GM06990 (cell line): ENCODE measurements around the gene MICAL2.

Source experiments
- DNase-seq: peaks from one replicate; pipeline ENCODE4 v3.0.0-alpha.2; 2011; ENCODE audit not compliant: insufficient read length; ENCODE audit errors: extremely low read depth
- H3K27me3 ChIP-seq: replicated peaks from 2 replicates; pipeline ENCODE4 v1.6.0; 2011; ENCODE audit warnings: low read length; ENCODE audit not compliant: control insufficient read depth, insufficient read depth
- H3K36me3 ChIP-seq: 2 replicates; pipeline ENCODE4 v1.5.1; 2011; ENCODE audit warnings: low read length; ENCODE audit not compliant: control insufficient read depth, insufficient read depth
- H3K4me3 ChIP-seq: replicated peaks from 2 replicates; pipeline ENCODE4 v1.5.1; 2011; ENCODE audit warnings: low read depth, mild to moderate bottlenecking, control low read depth, low read length
- TF ChIP-seq, protein P1 (sequence below): IDR thresholded peaks from 2 replicates; pipeline ENCODE4 v1.5.1; 2011; ENCODE audit warnings: low read length, control low read depth, mild to moderate bottlenecking, inconsistent platforms; ENCODE audit not compliant: insufficient read depth, poor library complexity, severe bottlenecking

Gene MICAL2

DNA sequence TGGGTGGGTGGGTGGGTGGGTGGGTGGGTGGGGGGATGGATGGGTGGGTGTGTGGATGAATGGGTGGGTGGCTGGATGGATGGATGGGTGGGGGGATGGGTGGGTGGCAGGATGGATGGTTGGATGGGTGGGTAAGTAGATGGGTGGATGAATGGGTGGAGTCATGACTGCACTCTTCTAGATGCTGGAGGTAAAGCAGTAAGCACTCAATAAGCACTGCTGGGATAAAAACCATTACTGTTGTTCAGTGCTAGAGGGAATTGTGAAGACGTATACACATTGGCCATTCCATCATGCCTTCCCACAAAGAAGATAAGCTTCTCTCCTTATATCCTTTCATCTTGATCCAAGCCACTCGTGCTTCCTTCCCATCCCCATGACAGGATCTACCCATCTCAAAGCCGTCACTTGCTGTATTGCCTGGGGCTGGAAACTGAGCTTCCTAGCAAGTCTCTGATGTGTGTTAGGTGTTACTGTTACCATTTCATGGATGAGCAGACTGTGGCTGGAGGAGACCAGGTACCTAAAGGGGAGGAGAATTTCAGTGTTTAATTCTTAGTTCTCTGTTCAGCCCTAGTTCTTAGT, 74.8 kb downstream of the MICAL2 start:
- H3K27me3 ChIP-seq, result no peaks in the 10 kb centered on the region
- no peaks in the 10 kb centered on the region for H3K36me3 ChIP-seq
- DNase-seq, result no peak
- TF ChIP-seq, protein P1, sequence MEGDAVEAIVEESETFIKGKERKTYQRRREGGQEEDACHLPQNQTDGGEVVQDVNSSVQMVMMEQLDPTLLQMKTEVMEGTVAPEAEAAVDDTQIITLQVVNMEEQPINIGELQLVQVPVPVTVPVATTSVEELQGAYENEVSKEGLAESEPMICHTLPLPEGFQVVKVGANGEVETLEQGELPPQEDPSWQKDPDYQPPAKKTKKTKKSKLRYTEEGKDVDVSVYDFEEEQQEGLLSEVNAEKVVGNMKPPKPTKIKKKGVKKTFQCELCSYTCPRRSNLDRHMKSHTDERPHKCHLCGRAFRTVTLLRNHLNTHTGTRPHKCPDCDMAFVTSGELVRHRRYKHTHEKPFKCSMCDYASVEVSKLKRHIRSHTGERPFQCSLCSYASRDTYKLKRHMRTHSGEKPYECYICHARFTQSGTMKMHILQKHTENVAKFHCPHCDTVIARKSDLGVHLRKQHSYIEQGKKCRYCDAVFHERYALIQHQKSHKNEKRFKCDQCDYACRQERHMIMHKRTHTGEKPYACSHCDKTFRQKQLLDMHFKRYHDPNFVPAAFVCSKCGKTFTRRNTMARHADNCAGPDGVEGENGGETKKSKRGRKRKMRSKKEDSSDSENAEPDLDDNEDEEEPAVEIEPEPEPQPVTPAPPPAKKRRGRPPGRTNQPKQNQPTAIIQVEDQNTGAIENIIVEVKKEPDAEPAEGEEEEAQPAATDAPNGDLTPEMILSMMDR, result no peak
- no peak overlapping the region for H3K4me3 ChIP-seq

DNA sequence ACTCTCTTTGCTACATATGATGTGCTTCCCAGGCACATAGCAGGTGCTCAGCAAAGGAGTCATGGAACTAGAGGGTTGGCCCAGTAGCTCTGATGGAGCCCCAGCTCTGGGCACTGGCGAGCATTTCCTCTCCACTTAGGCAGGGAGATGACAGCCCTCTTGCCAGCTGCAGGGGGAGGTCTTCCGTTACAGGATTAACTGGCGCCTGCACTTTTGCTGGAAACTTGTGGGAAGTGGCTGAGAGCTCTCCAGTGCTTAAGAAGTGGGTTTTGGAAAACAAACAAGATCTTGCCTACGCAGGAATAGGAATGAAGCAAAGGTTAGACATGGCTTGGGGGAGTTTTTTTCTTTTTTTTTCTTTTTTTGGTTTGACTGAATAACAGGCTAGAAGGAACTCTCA, 75.5 kb downstream of the MICAL2 start:
- DNase-seq, result no peak
- Histone ChIP-seq H3K27me3 (no peaks in the 10 kb centered on the region), H3K36me3 (no peaks in the 10 kb centered on the region), H3K4me3 (no peak overlapping the region)
- TF ChIP-seq, protein P1, result no peak

DNA sequence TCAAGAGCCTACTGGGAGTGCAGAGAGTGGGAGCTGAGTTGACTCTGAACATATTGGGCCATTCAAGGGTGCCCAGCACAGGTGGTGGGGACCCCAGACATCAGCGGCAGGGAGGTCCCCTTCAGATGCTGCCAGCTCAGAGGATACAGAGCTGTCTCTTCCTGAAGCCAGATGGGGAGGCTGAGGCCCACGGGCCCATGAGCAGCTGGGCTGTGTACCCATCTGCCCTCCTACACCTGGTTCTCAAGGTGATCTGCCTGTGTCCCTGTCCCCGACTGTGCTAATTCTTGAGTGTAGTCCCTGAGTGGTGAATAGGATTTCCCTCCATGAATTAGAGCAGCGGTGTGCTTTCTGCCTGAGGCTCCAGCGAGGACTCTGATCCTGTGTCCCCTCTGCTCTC, 76.3 kb downstream of the MICAL2 start:
- H3K27me3 ChIP-seq, result no peaks in the 10 kb centered on the region
- TF ChIP-seq, protein P1, result no peak
- H3K4me3 ChIP-seq, result no peak overlapping the region
- no peaks in the 10 kb centered on the region for H3K36me3 ChIP-seq
- no peak for DNase-seq

DNA sequence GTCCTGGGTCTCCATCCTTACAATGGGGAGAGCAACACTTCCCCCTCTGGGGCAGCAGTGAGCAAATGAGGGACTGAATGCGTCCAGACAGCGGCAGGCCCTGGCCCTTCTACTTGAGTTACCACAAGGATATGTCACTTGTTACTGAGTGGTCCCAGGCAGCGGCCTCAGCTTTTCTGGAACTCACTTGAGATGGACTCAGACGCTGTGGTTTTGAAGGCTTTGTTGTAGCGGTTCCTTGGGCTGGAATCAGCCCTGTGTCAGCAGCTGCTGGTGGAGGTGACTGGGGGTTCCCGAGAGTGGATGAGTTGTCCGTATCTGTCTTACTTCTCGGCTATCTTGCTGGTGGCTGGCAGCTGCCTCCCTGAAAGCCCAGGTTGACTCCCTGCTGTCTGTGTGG, 77.0 kb downstream of the MICAL2 start:
- no peaks in the 10 kb centered on the region for H3K27me3 ChIP-seq
- H3K4me3 ChIP-seq, result no peak overlapping the region
- no peak for DNase-seq
- no peaks in the 10 kb centered on the region for H3K36me3 ChIP-seq
- TF ChIP-seq, protein P1, result no peak

DNA sequence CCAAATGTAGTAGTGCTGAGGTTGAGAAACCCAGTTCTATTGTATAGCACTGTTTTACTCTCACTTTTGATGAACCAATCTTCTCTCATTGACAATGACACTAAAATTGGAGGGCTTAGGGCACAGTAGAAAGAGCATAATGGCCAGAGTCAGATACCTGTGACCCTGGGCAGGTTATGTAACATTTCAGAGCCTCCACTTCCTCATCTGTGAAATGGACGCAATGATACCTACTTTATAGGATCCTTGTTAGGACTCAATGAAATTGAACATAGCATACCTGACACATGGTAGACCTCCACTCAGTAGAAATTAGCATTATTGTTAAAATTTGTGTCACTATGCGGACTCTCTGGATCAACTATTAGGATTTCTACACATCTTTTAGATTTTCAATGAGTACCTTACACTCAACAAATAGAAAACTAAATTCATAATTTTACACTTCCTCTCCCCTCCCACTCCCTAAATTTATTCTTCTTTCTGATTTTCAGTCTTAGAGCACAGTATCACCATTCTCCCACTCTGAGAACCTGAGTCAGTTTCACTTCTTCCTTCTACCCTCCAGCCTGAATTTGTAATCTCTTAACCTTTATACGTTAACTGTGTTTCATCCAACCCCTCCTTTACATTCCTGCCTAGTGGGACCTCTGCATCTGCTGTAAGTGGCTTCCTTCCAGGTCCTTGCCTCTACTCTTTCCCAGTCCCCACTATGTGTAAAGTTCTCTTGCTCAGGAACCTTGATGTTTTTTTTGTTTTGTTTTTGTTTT, 78.3 kb downstream of the MICAL2 start:
- Histone ChIP-seq H3K27me3 (no peaks in the 10 kb centered on the region), H3K36me3 (no peaks in the 10 kb centered on the region), H3K4me3 (no peak overlapping the region)
- no peak for DNase-seq
- TF ChIP-seq, protein P1, result no peak
